Measurements from ENCODE around the gene PRDM2. TPM values are rescaled to one million over a fixed set of nuclear protein-coding genes. Genes with fewer than 3 reads are reported as not detected.

PRDM2 gene
- total and polyA plus RNA-seq, 2 donors (not counting 1 experiment from before 2014, with no cell fraction given), result 9.1 to 11.6 TPM

- H3K9me3 ChIP-seq (ENCODE audit: control insufficient read depth, insufficient read depth, low read depth, low read length), result no peaks in the 10 kb centered on the region
- TF ChIP-seq CTCF (conservative IDR thresholded peaks at IDR 0.05 in 1 of 2, IDR thresholded peaks at IDR 0.05 in 1 of 2; ENCODE audit: low read depth in 1 of 2, low read length in 2 of 2), result no peak
- no peak for TF ChIP-seq EZH2 (IDR thresholded peaks at IDR 0.05; ENCODE audit: low read length, missing control alignments)
- H3K27ac ChIP-seq (ENCODE audit: insufficient read depth, low read length), result no peak overlapping the region
- H3K36me3 ChIP-seq (ENCODE audit: control insufficient read depth, insufficient read depth, low read length), result no peaks in the 10 kb centered on the region
- no peaks in the 10 kb centered on the region for H4K20me1 ChIP-seq (ENCODE audit: control insufficient read depth, extremely low read depth, insufficient read depth, low read length)
- no peak overlapping the region for H2AFZ ChIP-seq (ENCODE audit: low read length)
- no peak for DNase-seq (ENCODE audit: low read depth in 2 of 2)
- H3K27me3 ChIP-seq (ENCODE audit: control insufficient read depth, insufficient read depth, low read length), result no peaks in the 10 kb centered on the region
- H3K79me2 ChIP-seq (ENCODE audit: control insufficient read depth, insufficient read depth, low read length), result peaks cover 16% of the 10 kb centered on the region
- no peak overlapping the region for H3K4me3 ChIP-seq (replicated peaks in 1 of 4; ENCODE audit: control extremely low read depth in 1 of 4, insufficient read depth in 1 of 4, low read depth in 3 of 4, low read length in 4 of 4)
- H3K9ac ChIP-seq (ENCODE audit: insufficient read depth, low read length), result no peak overlapping the region
- H3K4me1 ChIP-seq (ENCODE audit: control insufficient read depth, extremely low read depth, insufficient read depth, low read length), result no peaks in the 10 kb centered on the region
- no peak overlapping the region for H3K4me2 ChIP-seq (ENCODE audit: extremely low read depth, insufficient read depth, low read length)
These were observed 94.5 kb downstream of the PRDM2 start for GRCh38 chr1:13794231-13795187.

- Histone ChIP-seq H3K79me2 (ENCODE audit: control insufficient read depth, insufficient read depth, low read length) (peaks cover 3% of the 10 kb centered on the region), H3K9ac (ENCODE audit: insufficient read depth, low read length) (no peak overlapping the region), H2AFZ (ENCODE audit: low read length) (no peak overlapping the region), H3K9me3 (ENCODE audit: control insufficient read depth, insufficient read depth, low read depth, low read length) (no peaks in the 10 kb centered on the region), H3K36me3 (ENCODE audit: control insufficient read depth, insufficient read depth, low read length) (no peaks in the 10 kb centered on the region), H3K27ac (ENCODE audit: insufficient read depth, low read length) (no peak overlapping the region), H3K4me1 (ENCODE audit: control insufficient read depth, extremely low read depth, insufficient read depth, low read length) (no peaks in the 10 kb centered on the region), H3K4me3 (replicated peaks in 1 of 4; ENCODE audit: control extremely low read depth in 1 of 4, insufficient read depth in 1 of 4, low read depth in 3 of 4, low read length in 4 of 4) (no peak overlapping the region), H4K20me1 (ENCODE audit: control insufficient read depth, extremely low read depth, insufficient read depth, low read length) (no peaks in the 10 kb centered on the region), H3K4me2 (ENCODE audit: extremely low read depth, insufficient read depth, low read length) (no peak overlapping the region), H3K27me3 (ENCODE audit: control insufficient read depth, insufficient read depth, low read length) (no peaks in the 10 kb centered on the region)
- no peak for DNase-seq (ENCODE audit: low read depth in 2 of 2)
- TF ChIP-seq CTCF (conservative IDR thresholded peaks at IDR 0.05 in 1 of 2, IDR thresholded peaks at IDR 0.05 in 1 of 2; ENCODE audit: low read depth in 1 of 2, low read length in 2 of 2) (no peak), EZH2 (IDR thresholded peaks at IDR 0.05; ENCODE audit: low read length, missing control alignments) (no peak)
These were observed 97.4 kb downstream of the PRDM2 start for GRCh38 chr1:13797397-13797796.

- no peaks in the 10 kb centered on the region for H4K20me1 ChIP-seq (ENCODE audit: control insufficient read depth, extremely low read depth, insufficient read depth, low read length)
- no peak overlapping the region for H3K4me3 ChIP-seq (replicated peaks in 1 of 4; ENCODE audit: control extremely low read depth in 1 of 4, insufficient read depth in 1 of 4, low read depth in 3 of 4, low read length in 4 of 4)
- no peak for DNase-seq (ENCODE audit: low read depth in 2 of 2)
- no peaks in the 10 kb centered on the region for H3K27me3 ChIP-seq (ENCODE audit: control insufficient read depth, insufficient read depth, low read length)
- TF ChIP-seq CTCF (conservative IDR thresholded peaks at IDR 0.05 in 1 of 2, IDR thresholded peaks at IDR 0.05 in 1 of 2; ENCODE audit: low read depth in 1 of 2, low read length in 2 of 2), result no peak
- TF ChIP-seq EZH2 (IDR thresholded peaks at IDR 0.05; ENCODE audit: low read length, missing control alignments), result no peak
- H2AFZ ChIP-seq (ENCODE audit: low read length), result no peak overlapping the region
- no peak overlapping the region for H3K27ac ChIP-seq (ENCODE audit: insufficient read depth, low read length)
- H3K36me3 ChIP-seq (ENCODE audit: control insufficient read depth, insufficient read depth, low read length), result no peaks in the 10 kb centered on the region
- H3K4me1 ChIP-seq (ENCODE audit: control insufficient read depth, extremely low read depth, insufficient read depth, low read length), result no peaks in the 10 kb centered on the region
- no peaks in the 10 kb centered on the region for H3K9me3 ChIP-seq (ENCODE audit: control insufficient read depth, insufficient read depth, low read depth, low read length)
- H3K4me2 ChIP-seq (ENCODE audit: extremely low read depth, insufficient read depth, low read length), result no peak overlapping the region
- H3K9ac ChIP-seq (ENCODE audit: insufficient read depth, low read length), result no peak overlapping the region
- no peaks in the 10 kb centered on the region for H3K79me2 ChIP-seq (ENCODE audit: control insufficient read depth, insufficient read depth, low read length)
These were observed 98.1 kb downstream of the PRDM2 start for GRCh38 chr1:13798120-13798519.
